Tibial nerve (tissue), 4 donors: ENCODE measurements around the gene TLCD4. TPM values are rescaled to one million over a fixed set of nuclear protein-coding genes. Genes with fewer than 3 reads are reported as not detected.

ENCODE experiments used
- DNase-seq, 2 donors: peaks; one replicate each; pipeline ENCODE4 v3.0.0-alpha.2; 2019; ENCODE audit warnings: low spot score in 2 of 2
- H3K27ac ChIP-seq, 4 donors: fragments of 200-600 bp; sonication (generic) in 3 of 4; one replicate each; pipeline ENCODE4 v1.5.1; 2017 to 2019; ENCODE audit warnings: mild to moderate bottlenecking in 1 of 4
- H3K27me3 ChIP-seq, 2 donors: fragments of 200-600 bp; sonication (generic) in 1 of 2; one replicate each; pipeline versions ENCODE4 v1.5.1 to v1.6.0; 2017 to 2019
- H3K36me3 ChIP-seq, 3 donors: fragments of 200-600 bp; sonication (generic); one replicate each; pipeline ENCODE4 v1.5.1; 2018 to 2019
- H3K4me1 ChIP-seq, 4 donors: fragments of 200-600 bp; sonication (generic) in 3 of 4; one replicate each; pipeline ENCODE4 v1.5.1; 2017 to 2019
- H3K4me3 ChIP-seq, 4 donors: fragments of 200-600 bp; sonication (generic) in 3 of 4; one replicate each; pipeline ENCODE4 v1.5.1; 2017 to 2019; ENCODE audit warnings: mild to moderate bottlenecking in 1 of 4, moderate library complexity in 1 of 4
- H3K9me3 ChIP-seq, 4 donors: fragments of 200-600 bp; sonication (generic) in 3 of 4; one replicate each; pipeline ENCODE4 v1.5.1; 2017 to 2019
- EP300 ChIP-seq, 2 donors: sonication (generic); formaldehyde crosslinking; IDR thresholded peaks; one replicate each; pipeline ENCODE4 v1.6.1; 2017; ENCODE audit warnings: antibody characterized with exemption in 2 of 2, mild to moderate bottlenecking in 1 of 2
- POLR2A ChIP-seq, 2 donors: fragments of 450-650 bp; IDR thresholded peaks; one replicate each; pipeline ENCODE4 v1.6.1; 2017; ENCODE audit warnings: antibody characterized with exemption in 2 of 2, mild to moderate bottlenecking in 2 of 2, moderate library complexity in 2 of 2
- WGBS, 2 donors: methylation state at CpG; one replicate each; pipeline ENCODE4 v1.1.5; 2018; 5-methylcytosine and 5-hydroxymethylcytosine counted together
- total RNA-seq, 4 donors: library from RNA; depleted of rRNA; stranded (reverse); fragments of >200 nt; gene quantifications; one replicate each; pipeline ENCODE4 v1.1.0, GENCODE V29; 2016
- TF ChIP-seq, protein P1 (sequence below), 5 experiments: fragments of 200-600 bp in 3 of 5; fragments of 450-650 bp in 2 of 5; sonication (generic) in 3 of 5; IDR thresholded peaks; one replicate each; pipeline ENCODE4 v1.5.1; 2016 to 2019; ENCODE audit warnings: antibody characterized with exemption in 5 of 5, mild to moderate bottlenecking in 3 of 5, moderate library complexity in 2 of 5

TLCD4 gene
- total RNA-seq, 4 donors from 2014 or later = 5.7 to 9.2 (median 8.3) TPM

DNA sequence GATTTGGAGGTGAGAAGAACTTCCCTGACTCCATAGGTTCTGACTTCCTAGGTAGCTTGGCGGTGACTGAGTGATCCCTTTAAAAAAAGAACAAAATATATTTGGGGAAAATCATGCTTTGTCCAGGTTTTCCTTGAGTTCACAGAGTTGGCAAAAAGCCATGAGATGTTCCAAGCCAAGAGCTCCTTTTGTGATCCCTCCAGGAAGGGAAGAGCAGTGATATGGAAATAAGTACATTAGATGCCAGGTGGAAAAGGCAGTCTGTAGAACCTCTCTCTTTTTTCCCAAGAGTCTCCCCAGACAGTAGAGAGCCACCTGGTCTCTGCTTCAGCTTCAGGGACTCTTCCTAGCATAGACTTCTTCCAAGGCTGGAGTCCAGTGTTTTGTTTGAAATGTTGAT is 10.2 kb downstream of the TLCD4 start:
- no peak for DNase-seq
- TF ChIP-seq POLR2A (IDR thresholded peaks at IDR 0.05) (no peak), EP300 (IDR thresholded peaks at IDR 0.05) (no peak)
- TF ChIP-seq, protein P1, sequence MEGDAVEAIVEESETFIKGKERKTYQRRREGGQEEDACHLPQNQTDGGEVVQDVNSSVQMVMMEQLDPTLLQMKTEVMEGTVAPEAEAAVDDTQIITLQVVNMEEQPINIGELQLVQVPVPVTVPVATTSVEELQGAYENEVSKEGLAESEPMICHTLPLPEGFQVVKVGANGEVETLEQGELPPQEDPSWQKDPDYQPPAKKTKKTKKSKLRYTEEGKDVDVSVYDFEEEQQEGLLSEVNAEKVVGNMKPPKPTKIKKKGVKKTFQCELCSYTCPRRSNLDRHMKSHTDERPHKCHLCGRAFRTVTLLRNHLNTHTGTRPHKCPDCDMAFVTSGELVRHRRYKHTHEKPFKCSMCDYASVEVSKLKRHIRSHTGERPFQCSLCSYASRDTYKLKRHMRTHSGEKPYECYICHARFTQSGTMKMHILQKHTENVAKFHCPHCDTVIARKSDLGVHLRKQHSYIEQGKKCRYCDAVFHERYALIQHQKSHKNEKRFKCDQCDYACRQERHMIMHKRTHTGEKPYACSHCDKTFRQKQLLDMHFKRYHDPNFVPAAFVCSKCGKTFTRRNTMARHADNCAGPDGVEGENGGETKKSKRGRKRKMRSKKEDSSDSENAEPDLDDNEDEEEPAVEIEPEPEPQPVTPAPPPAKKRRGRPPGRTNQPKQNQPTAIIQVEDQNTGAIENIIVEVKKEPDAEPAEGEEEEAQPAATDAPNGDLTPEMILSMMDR (IDR thresholded peaks at IDR 0.05) = no peak
- H3K9me3 ChIP-seq = no peaks in the 10 kb centered on the region
- no peaks in the 10 kb centered on the region for H3K36me3 ChIP-seq
- H3K27ac ChIP-seq = no peak overlapping the region
- 88 to 93% methylated on average over 1 of the region's 1 CpG for WGBS, 2 donors
- H3K4me3 ChIP-seq = no peak overlapping the region
- H3K27me3 ChIP-seq = no peaks in the 10 kb centered on the region
- no peaks in the 10 kb centered on the region for H3K4me1 ChIP-seq

DNA sequence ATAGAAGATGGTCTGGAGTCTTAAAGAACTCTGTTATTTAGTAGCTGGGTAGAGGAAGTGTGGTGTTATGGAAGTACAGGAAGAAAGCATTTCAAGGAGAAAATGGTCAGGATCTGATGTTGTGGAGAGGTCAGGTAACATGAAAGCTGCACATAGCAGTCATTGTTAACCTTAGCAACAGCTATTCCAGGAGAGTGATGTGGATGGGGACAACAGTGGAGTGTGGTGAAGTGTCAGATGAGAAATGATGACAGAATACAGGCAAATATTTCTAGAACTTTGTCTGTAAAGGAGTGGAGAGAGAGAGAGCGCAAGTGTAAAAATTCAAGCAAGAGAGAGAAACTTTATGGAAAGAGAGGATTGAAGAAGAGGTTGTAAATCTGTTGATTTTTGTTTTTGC is 15.6 kb downstream of the TLCD4 start:
- TF ChIP-seq, protein P1 (IDR thresholded peaks at IDR 0.05) = no peak
- no peak for TF ChIP-seq POLR2A (IDR thresholded peaks at IDR 0.05)
- WGBS, 2 donors = 96 to 97% methylated on average over 1 of the region's 1 CpG
- no peaks in the 10 kb centered on the region for H3K36me3 ChIP-seq
- no peaks in the 10 kb centered on the region for H3K27me3 ChIP-seq
- H3K9me3 ChIP-seq = no peaks in the 10 kb centered on the region
- no peak for DNase-seq
- H3K27ac ChIP-seq = no peak overlapping the region
- H3K4me3 ChIP-seq = no peak overlapping the region
- no peaks in the 10 kb centered on the region for H3K4me1 ChIP-seq

DNA sequence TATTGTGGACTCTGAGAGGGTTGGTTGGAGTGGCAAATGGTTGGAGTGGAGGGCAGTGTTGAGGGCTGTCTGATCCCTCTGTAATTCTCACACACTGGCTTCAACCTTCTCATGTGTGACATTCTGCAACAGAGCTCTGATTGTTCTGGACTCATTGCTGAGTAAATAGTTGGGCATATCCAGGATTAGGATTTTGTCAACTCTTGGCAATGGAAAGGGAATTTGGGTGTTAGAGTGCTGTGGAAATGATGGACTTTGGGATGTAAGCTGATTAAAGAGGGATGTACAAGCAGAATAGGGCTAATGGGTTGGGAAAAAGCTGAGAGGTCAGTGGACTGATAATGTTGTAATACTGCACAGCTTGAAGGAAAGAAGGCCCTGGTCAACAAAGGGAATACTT is 16.5 kb downstream of the TLCD4 start:
- no peaks in the 10 kb centered on the region for H3K4me1 ChIP-seq
- no peaks in the 10 kb centered on the region for H3K9me3 ChIP-seq
- no peak overlapping the region for H3K4me3 ChIP-seq
- no peak for DNase-seq
- TF ChIP-seq EP300 (IDR thresholded peaks at IDR 0.05) = no peak
- TF ChIP-seq POLR2A (IDR thresholded peaks at IDR 0.05) = no peak
- TF ChIP-seq, protein P1 (IDR thresholded peaks at IDR 0.05) = no peak
- H3K27ac ChIP-seq = no peak overlapping the region
- no peaks in the 10 kb centered on the region for H3K27me3 ChIP-seq
- H3K36me3 ChIP-seq = no peaks in the 10 kb centered on the region

DNA sequence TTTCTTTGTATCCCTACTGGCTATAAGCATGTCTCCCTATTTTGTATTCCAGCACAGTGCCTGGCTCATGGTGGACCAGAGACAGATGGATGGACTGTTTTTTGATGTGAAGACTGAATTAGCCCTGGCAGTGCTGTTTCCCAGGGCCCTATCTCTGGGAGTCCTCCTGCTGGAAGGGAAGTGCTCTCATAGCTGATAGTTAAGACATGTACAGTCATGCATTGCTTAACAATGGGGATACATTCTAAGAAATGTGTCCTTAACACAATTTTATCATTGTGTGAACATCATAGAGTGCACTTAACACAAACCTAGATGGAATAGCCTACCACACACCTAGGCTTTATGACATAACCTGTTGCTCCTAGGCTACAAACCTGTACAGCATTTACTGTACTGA is 21.1 kb downstream of the TLCD4 start:
- Histone ChIP-seq H3K36me3 (no peaks in the 10 kb centered on the region), H3K4me3 (no peak overlapping the region), H3K4me1 (no peaks in the 10 kb centered on the region), H3K9me3 (no peaks in the 10 kb centered on the region), H3K27ac (no peak overlapping the region), H3K27me3 (no peaks in the 10 kb centered on the region)
- no peak for DNase-seq
- TF ChIP-seq, protein P1 (IDR thresholded peaks at IDR 0.05) = no peak
- TF ChIP-seq EP300 (IDR thresholded peaks at IDR 0.05) = no peak
- no peak for TF ChIP-seq POLR2A (IDR thresholded peaks at IDR 0.05)

DNA sequence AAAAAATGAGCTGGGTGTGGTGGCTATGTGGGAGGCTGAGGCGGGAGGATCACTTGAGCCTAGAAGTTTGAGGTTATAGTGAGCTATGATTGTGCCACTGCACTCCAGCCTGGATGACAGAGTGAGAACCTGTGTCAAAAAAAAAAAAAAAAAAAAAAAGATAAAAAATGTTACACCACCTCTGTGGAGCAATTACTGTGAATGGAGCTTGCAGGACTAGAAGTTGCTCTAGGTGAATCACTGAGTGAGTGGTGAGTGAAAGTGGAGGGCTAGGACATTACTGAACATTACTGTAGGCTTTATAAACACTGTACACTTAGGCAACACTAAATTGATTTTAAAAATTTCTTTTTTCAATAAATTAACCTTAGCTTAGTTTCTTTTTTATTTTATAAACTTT is 21.9 kb downstream of the TLCD4 start:
- no peaks in the 10 kb centered on the region for H3K36me3 ChIP-seq
- TF ChIP-seq POLR2A (IDR thresholded peaks at IDR 0.05) = no peak
- TF ChIP-seq, protein P1 (IDR thresholded peaks at IDR 0.05) = no peak
- TF ChIP-seq EP300 (IDR thresholded peaks at IDR 0.05) = no peak
- 91 to 93% methylated on average over 1 of the region's 1 CpG for WGBS, 2 donors
- no peak overlapping the region for H3K4me3 ChIP-seq
- no peaks in the 10 kb centered on the region for H3K27me3 ChIP-seq
- H3K9me3 ChIP-seq = no peaks in the 10 kb centered on the region
- no peaks in the 10 kb centered on the region for H3K4me1 ChIP-seq
- DNase-seq = no peak
- no peak overlapping the region for H3K27ac ChIP-seq
